Cardiac muscle cell (in vitro differentiated cells and primary cell): Measurements from ENCODE around the gene MBOAT1. TPM values are rescaled to one million over a fixed set of nuclear protein-coding genes. Genes with fewer than 3 reads are reported as not detected.
"Not testable (repeated sequence)": the region's sequence is repeated elsewhere in the genome, so short reads cannot be mapped to it uniquely, and the experiment has no call there.

Experiments
- DNase-seq, 2 donors: peaks; one replicate each; pipeline versions ENCODE4 v3.0.0 to v3.0.0-alpha.2; 2010 to 2017; ENCODE audit warnings: low read depth in 1 of 2, low spot score in 1 of 2
- H3K27ac ChIP-seq: fragments of 200-600 bp; sonication (generic); 2 replicates; pipeline ENCODE4 v1.5.1; 2016
- H3K27me3 ChIP-seq: fragments of 200-600 bp; sonication (generic); 2 replicates; pipeline ENCODE4 v1.6.0; 2016; ENCODE audit warnings: control low read depth
- H3K36me3 ChIP-seq: fragments of 200-600 bp; sonication (generic); 2 replicates; pipeline ENCODE4 v1.5.1; 2016; ENCODE audit warnings: control low read depth
- H3K4me1 ChIP-seq: fragments of 200-600 bp; sonication (generic); 2 replicates; pipeline ENCODE4 v1.8.1; 2017; ENCODE audit warnings: low read depth, mild to moderate bottlenecking, mixed run types
- H3K4me3 ChIP-seq: fragments of 200-600 bp; sonication (generic); 2 replicates; pipeline ENCODE4 v1.5.1; 2016; ENCODE audit warnings: mild to moderate bottlenecking
- H3K9me3 ChIP-seq: fragments of 200-600 bp; sonication (generic); 2 replicates; pipeline ENCODE4 v1.5.1; 2017; ENCODE audit warnings: low read depth, mild to moderate bottlenecking, control low read depth
- CTCF ChIP-seq: IDR thresholded peaks from 2 replicates; pipeline ENCODE4 v1.5.1; 2012; ENCODE audit warnings: low read depth, mild to moderate bottlenecking, low read length
- polyA plus RNA-seq: library from polyadenylated mRNA; unstranded; fragments of >200 nt; fragmentation: Nextera tagmentation; extraction: Ambion mirVana; gene quantifications from 2 replicates; pipeline ENCODE4 v1.2.1, GENCODE V29; 2016
- total RNA-seq: library from RNA; depleted of rRNA; stranded (reverse); fragments of >200 nt; gene quantifications from 2 replicates; pipeline ENCODE4 v1.2.3, GENCODE V29; 2016

MBOAT1 gene
- total and polyA plus RNA-seq, 2 experiments from 2014 or later = 7.5 to 15.5 TPM

- no peaks in the 10 kb centered on the region for H3K9me3 ChIP-seq
- no peaks in the 10 kb centered on the region for H3K27me3 ChIP-seq
- H3K36me3 ChIP-seq = no peaks in the 10 kb centered on the region
- H3K4me3 ChIP-seq = no peak overlapping the region
- DNase-seq = no peak
- no peak for TF ChIP-seq CTCF
- H3K4me1 ChIP-seq = peaks cover 6% of the 10 kb centered on the region
- no peak overlapping the region for H3K27ac ChIP-seq
These were observed 30.2 kb downstream of the MBOAT1 start for GRCh38 chr6:20182069-20182468.

GRCh38 chr6:20180935-20181334 is 31.3 kb downstream of the MBOAT1 start:
- H3K9me3 ChIP-seq = no peaks in the 10 kb centered on the region
- no peak overlapping the region for H3K4me3 ChIP-seq
- H3K27me3 ChIP-seq = no peaks in the 10 kb centered on the region
- no peak for TF ChIP-seq CTCF
- peaks cover 6% of the 10 kb centered on the region for H3K4me1 ChIP-seq
- H3K36me3 ChIP-seq = no peaks in the 10 kb centered on the region
- DNase-seq = no peak
- no peak overlapping the region for H3K27ac ChIP-seq

- DNase-seq, H3K36me3 ChIP-seq, H3K4me1 ChIP-seq, H3K4me3 ChIP-seq, H3K9me3 ChIP-seq, H3K27ac ChIP-seq, H3K27me3 ChIP-seq: not testable (repeated sequence)
These were observed 32.8 kb downstream of the MBOAT1 start for GRCh38 chr6:20179287-20180045.

- H3K36me3 ChIP-seq = no peaks in the 10 kb centered on the region
- no peak overlapping the region for H3K4me3 ChIP-seq
- no peak for TF ChIP-seq CTCF
- DNase-seq = no peak
- H3K27me3 ChIP-seq = no peaks in the 10 kb centered on the region
- H3K4me1 ChIP-seq = peaks cover 6% of the 10 kb centered on the region
- H3K9me3 ChIP-seq = no peaks in the 10 kb centered on the region
- no peak overlapping the region for H3K27ac ChIP-seq
These were observed 33.9 kb downstream of the MBOAT1 start for GRCh38 chr6:20178327-20178726.

GRCh38 chr6:20175810-20176410 is 36.4 kb downstream of the MBOAT1 start:
- Histone ChIP-seq H3K36me3 (no peaks in the 10 kb centered on the region), H3K27ac (no peak overlapping the region), H3K9me3 (no peaks in the 10 kb centered on the region), H3K27me3 (no peaks in the 10 kb centered on the region), H3K4me1 (peaks cover 3% of the 10 kb centered on the region), H3K4me3 (no peak overlapping the region)
- DNase-seq = no peak
- TF ChIP-seq CTCF = no peak
